ENCODE results near the gene TRIM29. TPM values are rescaled to one million over a fixed set of nuclear protein-coding genes. Genes with fewer than 3 reads are reported as not detected.

The TRIM29 gene
- total RNA-seq, 1 donor from 2014 or later, result not detected

DNA sequence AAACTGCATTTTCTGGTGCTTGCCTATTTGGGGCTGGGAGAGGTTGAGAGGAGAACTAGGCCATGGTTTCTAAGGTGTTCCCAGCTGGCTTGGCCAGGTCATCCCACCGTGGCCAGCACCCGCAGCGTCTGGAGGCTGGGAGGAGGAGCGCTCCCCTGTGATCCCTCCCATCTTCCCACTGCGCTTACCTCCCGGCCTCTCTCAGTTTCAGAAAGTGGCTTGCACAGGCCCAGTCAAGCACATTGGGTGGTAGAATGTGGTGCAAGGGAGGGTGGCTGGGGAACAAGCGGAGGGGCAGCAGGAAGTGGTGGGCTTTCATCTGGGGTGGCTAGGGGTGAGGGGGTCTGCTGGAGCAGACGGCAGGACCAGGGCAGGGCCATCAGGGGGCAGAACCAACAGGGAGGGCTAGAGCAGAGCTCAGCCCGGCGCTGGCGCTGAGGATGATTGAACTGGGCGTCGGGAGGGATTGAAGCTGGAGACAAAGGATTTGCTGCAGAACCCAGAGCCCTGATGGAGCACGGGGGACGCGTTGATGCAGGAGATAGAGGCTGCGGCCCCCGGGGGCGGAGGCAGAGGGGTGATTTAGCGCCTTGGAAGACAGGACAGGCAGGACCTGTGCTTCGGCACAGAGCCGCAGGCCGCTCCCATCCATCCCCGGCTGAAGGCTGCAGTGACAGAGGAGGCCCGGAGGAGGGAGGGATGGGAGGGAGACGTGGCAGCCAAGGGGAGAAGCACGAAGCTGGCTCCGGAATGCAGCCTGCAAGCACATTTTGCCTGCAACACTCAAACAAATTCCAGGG lies 76.0 kb downstream of the TRIM29 start:
- Mint-ChIP-seq H3K4me3 (no peak overlapping the region), H3K36me3 (ENCODE audit: low read depth) (no peaks in the 10 kb centered on the region), H3K27ac (no peak overlapping the region), H3K4me1 (ENCODE audit: low read depth) (no peaks in the 10 kb centered on the region), H3K9me3 (no peaks in the 10 kb centered on the region), H3K27me3 (ENCODE audit: insufficient read depth) (peaks cover 2% of the 10 kb centered on the region)
- no peak for DNase-seq (ENCODE audit: low spot score)
- intact Hi-C loops (cut with micrococcal nuclease), result no loop called here

Other genes starting within 250 kb of the TRIM29 start
- gene OAF, start 72.9 kb upstream of the TRIM29 start, total RNA-seq, result 6.7 and 7.3 TPM in 2 replicates
- gene POU2F3, start 102.0 kb upstream of the TRIM29 start, total RNA-seq, result 0.36 TPM in 1 of 2 replicates, not detected in the other
- gene TLCD5, start 187.2 kb upstream of the TRIM29 start, total RNA-seq, result 1.2 and 1.7 TPM in 2 replicates
- gene ARHGEF12, start 198.3 kb upstream of the TRIM29 start, total RNA-seq, result 25.7 and 26.0 TPM in 2 replicates